HG02678 (cell line): ENCODE data around the gene SFMBT1.

Experiments
- ATAC-seq: cut with Tn5 transposase; IDR thresholded peaks from one replicate; pipeline ENCODE4 v1.9.1; 2021; ENCODE audit warnings: mild to moderate bottlenecking, moderate library complexity; ENCODE audit not compliant: unreplicated experiment

The SFMBT1 gene

DNA sequence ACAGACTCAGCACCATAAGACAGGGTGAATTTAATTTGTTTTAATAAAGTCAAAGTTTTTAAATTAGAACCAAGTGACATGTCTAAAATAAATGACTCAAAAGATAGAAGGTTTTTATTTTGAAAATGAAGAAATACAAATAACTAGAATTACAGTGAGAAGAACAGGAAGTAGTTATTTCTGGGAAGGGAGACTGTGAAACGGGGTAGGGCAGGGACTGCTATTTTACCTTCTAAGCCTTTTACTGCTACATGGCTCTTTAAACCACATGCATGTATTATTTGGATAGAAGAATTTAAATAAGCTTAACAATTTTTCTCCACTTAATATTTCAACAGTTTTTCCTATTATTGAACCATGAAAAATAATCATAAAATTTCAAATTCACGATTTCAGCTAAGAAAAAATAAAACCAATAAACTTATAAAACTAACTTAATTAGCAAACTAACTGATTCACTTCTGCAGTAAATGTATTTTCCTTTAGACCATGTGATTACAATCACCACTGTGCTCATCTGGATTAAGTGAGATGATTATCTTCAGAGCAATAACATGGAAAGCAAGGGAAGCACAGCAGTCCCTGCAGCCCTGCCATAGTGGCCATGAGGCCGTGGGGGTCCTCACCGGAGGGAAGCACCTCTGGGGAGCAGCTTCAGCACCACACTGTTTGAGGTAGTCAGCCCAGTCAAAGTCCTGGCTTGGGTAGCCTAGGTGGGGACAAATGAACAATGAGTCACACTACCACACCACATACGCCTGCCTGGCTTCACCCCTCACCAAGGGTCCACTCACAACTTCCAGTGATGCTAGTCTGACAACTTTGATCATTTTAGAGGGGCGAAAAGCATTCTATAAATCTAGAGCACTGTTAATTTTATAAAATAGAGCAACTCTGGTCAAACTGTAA lies 120.2 kb downstream of the SFMBT1 start:
- no peak for ATAC-seq

DNA sequence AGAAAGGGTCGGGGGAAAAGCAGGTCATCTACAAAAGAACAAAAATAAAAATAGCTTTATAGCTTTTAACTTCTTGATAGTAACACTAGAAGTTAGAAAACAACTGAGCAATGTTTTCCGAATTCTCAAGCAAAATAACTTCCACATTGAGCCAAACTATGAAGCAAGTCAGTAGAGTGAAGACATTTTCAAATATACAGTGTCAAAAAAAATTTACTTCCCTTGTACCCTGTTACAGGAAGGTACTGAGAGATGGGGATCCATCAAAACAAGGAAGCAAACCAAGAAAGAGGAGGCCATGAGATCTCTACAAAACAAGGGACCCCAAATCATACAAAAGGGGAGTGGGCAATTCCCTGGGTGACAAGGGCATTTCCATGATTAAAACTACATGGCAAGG lies 121.9 kb downstream of the SFMBT1 start:
- ATAC-seq = no peak

DNA sequence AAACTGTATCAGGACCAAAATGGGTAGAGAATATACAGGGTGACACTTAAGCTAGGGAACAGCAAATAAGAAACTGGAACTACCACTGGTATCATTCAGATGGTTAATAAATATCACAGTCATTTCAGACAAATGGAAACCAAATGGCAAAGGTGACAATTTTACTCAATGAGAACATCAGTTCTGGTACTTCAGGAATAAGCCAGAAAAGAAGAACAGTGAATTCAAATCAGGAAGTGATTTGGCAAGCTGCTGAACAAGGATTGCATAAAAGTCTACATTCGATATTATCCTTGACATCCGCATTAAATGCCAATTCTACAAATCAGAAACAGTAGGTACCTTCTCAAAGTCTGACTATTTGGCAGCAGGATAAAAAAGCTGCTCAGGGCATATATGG lies 125.0 kb downstream of the SFMBT1 start:
- no peak for ATAC-seq

DNA sequence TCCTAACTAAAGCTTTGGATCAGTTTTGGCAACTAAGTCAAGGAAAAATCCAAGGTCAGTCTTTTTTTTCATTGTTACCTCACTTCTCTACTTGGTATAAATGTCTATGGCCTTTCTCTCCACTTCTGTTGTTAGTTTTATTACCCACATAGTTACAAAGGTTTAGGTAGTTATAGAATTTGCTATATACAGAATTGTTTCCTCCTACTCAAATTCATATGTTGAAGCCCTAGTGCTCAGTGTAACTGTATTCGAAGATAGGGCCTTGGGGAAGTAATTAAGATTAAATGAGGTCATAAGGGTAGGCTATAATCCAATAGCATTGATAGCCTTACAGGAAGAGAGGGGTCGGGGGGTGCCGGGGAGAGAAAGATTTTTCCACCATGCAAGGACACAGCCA lies 128.8 kb downstream of the SFMBT1 start:
- ATAC-seq = no peak

DNA sequence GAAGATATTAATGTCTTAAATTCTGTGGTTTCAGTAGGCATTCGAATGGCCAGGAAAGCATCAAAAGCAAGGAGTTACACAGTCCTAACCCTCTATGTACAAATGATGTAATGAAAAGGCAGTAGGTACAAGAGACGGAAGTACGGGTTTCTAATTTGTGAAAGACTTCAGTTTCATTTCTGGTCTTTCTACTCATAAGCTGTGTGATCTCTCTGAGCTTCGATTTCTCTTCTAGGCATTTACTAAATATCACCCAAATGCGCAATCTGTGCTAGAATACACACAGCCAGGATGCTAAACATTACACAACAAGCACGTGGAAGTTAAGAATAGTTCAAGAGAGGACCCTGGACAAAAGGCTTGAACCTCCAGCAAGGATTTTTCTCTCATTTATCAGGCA lies 130.6 kb downstream of the SFMBT1 start:
- no peak for ATAC-seq

DNA sequence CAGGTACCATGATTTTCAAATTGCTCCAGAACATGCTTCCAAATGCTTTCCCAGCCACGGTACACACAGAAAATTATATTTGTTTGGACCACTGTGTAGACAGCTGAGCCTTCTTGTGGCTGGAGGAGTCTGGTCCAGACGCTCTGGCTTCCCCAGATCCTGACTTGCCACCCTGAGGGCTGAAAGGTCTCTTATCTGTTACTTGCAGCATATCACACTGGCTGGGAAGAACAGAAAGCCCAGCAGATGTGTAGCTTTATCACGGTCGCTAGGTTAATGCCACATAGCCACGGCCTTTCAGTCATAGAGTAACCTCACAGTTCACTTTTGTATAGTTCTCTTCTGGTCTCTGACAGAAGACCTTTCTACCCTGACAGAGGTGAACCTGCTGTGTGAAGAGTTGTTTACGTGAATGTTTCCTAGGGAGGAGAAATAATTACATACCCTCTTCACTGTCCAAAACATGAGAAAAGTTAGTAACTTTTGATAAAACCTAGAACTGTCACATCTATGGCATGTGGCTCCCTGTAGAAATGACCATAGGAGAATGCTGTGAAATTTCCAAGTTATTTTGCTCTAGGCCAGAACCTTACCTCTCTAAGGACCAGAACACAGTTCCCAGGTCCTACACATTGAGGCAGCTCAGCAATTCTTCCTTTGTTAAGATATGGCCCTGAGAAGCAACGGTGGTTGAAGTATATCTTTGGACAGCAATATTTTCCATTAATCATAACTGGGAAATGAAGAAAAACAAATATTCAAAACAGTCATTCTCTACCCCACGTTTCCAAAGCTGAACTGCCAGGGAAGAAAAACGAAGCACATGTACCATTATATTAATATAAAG lies 132.8 kb downstream of the SFMBT1 start:
- ATAC-seq = no peak

DNA sequence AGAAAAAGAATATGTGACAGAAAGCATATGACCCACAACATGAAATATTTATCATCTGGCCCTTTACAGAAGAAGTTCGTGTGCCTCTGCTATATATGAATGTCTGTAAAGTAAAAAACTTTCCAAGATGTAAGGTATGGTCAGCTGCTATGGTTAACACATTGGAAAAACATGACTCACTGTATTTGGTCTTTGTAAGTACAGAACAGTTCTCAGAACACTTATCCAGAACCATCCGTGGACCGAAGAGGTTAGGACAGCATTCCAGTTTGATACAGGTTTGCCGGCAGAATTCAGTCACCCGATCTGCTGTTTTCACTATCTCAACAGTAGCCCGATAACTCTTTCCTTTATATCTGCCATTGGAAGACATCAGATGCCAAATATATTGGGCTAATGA lies 135.1 kb downstream of the SFMBT1 start:
- ATAC-seq = no peak

DNA sequence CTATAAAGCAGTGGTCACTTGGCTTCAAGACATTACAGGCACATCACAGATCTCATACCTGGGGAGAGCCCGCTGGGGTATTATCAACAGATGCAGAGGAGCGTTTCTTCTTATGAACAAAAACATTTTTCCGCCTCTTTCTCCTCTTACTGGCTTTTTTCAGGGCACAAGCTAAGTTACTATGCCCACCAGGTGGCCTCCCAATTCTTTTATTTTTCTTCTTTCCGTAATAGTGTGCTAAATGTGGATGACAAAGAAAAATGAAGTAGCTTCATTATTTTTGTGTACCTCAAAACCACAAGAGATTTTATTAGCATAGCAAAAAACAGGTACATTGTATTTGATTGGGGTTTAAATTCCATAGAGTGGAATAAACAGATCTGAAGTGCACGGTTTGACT lies 138.4 kb downstream of the SFMBT1 start:
- no peak for ATAC-seq

DNA sequence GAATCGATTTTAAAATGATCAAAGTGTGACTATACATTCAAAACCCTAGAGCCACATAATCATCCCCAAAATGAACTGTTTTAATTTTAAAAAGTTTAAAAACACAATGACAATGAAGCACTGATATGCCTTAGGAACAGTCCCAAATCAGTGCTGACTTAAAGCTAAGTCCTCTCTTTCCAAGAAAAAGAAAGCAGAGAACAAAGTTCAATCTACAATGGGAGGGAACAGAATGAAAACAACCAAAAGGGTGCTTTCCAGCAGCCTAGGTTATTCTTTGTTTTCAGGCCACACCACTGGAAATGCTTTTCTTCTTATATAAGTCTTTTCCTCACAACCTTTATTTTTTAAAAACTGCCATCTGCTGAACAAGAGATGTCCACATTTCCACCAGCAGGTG lies 141.3 kb downstream of the SFMBT1 start:
- no peak for ATAC-seq

DNA sequence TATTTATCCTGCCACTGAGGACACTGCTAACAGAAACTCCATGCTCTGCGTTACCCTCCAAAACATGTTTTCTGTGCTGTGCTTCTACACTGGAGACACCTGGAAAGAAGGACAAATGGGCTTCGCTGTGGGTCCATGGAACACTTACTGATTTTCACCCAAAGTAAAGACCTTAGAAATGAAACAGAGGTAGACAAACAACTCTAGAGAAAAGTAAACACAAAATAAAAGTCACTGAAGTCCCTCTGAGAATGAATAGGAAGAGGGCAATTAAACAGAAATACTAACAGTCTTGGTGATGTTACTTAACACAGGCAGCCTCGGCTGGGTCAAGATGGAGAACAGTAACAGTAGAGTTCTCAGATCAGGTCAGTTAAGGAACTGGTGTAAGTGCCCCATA lies 141.9 kb downstream of the SFMBT1 start:
- no peak for ATAC-seq

DNA sequence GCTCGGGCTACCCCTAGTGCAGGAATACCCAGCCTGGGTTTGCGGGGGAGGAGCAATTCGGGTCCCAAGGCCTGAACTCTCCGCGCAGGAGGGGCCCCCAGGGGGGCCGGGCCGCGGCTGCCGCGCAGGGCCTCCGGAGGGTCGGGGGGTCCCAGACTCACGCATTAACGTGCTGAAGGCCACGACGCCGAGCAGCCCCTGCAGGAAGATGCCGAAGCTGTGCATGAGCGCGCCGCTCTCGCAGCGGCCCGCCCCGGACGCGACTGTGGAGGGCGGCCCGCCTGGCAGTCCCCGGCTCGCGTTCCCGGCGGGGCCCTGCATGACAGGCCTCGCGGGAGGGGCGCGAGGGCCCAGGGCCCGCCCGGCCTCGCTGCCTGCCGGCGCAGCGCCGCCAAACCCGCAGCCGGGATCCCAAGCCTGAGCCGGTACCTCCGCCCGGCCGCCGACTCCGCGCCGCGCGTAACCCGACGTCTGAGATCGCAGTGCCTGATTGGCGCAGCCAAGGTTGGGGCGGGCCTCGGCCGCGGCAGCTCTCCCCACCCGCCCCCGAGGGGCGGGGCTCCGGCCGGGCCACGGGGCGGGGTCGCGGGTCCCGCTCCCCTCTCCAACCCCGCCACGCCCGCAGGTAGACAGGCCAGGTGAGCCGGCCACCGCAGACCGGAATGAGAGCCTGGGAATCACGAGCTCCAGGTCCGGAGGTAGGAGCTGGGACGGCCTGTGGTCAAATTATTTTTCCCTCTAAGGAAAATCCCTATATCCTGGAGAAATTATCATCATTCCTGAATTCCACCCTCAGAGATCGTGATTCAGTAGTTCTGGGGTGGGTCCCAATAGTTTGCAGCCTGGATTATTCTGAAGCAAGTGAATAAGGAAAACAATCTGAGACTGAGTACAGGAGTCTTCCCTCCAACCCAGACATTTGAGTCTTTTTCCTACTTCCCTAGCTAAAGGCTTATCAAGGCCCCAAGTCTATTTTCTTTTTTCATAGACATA lies 148.4 kb downstream of the SFMBT1 start, which contains the start of gene STIMATE:
Gene STIMATE (minus strand): TSS at position 419 of the 993 bp plus-strand sequence. CDS start 98 bp downstream, at position 321.
- ATAC-seq = peak; percentile 94

DNA sequence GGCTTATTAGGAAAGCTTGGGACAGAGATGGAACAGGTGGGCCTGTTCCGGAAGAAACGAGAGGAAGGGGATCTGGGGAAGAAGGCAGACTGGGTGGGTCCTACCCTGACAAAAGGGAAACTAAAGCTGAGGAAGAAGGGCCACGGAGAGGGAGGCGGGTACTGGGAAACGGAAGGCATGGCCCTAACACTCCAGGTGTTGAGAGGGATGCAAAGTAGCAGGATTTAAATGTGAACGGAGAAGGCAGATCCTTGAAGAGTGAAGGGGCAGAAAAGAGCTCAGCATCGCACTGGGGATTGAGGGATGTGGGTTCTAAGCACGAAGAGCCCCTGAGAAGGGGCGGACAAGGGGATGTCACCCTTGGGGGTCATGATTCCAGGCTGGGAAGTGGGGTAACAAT lies 149.3 kb downstream of the SFMBT1 start:
- ATAC-seq = no peak

DNA sequence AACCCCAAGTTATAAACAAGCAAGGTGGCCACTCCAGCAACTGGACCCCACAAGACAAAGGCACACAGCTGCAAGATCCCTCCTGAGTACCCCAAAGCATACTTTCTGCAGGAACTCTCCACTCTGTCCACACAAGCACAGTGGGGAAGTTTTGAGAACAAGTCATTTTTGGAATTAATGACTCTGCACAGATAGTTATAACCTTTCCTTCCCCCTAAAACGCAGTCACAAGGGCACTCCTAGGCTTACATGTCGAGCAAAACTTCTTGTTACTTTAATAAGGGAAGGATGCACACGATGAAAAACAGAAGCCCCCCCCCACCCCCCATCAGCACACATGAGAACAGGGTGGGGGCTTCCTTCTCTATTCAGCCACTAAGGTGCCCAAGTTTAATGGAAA lies 149.7 kb downstream of the SFMBT1 start:
- ATAC-seq = no peak

DNA sequence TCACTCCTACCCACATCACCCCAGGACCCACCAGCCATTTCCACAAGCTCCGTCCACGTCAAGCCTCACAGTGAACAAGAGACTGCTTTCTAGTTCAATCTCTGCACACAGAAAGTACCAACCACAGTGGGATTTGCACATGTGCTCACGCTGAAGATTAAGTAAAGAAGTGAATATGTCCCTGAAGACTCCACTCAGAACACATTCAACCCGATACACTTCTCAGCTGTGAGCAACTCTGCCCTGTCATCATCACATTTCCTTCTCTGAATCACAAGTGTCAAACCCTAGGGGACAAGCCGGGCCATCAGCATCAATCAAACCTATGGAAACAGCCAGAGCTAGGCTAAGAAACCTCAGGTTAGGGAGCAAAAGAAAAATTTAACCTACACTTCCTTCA lies 150.5 kb downstream of the SFMBT1 start:
- ATAC-seq = no peak

DNA sequence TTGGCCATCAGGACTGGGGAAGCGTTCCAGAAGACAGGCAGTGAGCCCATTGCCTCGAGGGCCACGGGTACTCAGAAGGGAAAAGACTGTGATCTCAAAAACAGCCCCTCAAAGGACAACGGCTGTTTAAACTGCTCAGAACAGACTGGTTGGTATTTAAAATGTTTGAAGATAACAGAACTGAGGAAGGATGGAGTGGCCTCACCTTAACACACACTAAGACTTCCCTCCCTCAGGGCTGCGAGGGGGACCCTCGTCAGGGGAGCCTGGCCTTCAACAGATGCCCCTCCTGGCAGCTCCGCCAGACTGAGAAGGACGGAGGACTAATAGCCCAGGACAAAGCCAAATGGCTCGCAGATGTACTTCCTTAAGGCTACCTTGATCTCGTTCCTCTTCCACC lies 151.1 kb downstream of the SFMBT1 start:
- ATAC-seq = no peak

DNA sequence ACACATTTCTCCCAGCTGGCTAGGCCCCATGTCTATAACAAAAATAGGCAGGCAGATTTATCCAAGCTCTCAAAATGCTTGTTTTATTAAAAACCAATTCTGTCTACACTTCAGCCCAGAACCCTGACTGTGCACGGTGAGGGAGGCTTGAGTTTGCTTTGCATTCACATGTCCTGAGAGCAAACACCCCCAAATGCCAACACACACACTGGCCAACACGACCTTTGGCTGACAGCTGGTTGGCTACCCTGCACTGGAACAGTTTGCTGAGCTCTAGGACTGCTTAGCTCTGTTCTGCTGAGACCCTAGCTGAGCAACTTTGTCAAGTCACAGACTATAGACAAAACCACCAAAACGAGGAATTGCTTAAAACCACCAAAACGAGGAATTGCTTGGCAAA lies 152.2 kb downstream of the SFMBT1 start:
- no peak for ATAC-seq

DNA sequence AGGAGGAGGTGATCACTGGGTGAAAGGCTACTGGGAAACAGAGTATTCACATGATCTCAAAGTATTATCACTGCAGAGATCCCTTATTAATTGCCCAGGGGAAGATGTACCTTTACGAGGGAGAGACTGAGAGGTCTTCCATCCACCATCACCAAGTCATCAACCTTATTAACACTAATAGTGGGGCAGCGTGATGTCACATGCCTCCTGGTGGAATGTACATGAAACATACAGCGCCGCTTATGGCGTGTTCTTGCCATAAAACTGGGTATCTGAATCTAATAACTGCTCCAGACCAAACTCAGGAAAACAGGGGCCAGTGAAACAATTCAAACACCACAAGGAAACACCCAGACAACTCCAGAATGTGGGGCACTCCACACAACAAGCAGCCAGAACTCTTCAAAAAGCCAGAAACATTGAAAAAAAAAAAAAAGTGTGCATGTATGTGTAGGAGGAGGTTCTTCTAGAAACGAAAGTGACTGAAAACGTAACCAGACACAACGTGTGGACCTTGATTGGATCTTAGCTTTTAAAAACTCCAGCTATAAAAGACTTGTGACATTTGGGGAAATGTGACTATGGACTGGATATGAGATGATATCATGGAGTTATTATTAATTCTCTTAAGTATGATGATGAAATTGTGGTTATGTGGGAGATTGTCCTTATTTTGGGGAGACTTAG lies 153.1 kb downstream of the SFMBT1 start:
- no peak for ATAC-seq

DNA sequence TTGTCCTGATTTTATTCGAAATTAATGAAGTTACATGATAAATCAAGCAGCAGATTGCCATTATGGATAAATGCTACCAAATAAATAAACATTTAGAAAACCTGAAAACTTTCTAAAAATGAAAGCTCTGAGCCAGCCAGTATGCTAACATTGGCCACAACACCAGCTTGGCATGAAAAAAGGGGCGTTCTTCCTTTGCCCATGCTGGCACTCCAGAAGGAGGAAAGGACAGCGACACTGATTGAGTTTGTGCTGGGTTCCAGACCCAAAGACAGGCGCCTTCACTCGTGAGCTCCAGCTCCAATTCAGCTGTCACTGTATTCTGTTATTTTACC lies 153.6 kb downstream of the SFMBT1 start:
- no peak for ATAC-seq

DNA sequence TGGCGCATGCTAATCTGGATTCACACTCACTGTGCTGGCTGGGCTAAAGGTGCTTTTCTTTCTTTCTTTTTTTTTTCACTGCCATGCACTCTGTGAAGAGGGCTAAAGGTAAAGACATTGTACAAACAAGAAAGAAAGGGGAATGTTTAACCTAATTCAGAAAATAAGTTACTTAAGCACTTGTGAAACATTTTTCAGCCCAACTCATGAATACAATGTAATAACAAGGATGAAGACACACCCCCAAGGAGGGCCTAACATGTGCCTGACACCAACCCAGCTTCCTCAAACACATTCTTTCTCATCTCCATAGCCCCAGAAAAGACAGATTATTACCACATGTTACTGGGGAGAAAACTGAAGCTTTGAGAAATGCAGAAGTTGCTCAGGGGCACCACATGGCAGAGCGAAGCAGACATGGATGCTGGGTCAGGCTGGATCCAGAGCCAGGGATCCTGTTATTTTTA lies 154.2 kb downstream of the SFMBT1 start:
- no peak for ATAC-seq

DNA sequence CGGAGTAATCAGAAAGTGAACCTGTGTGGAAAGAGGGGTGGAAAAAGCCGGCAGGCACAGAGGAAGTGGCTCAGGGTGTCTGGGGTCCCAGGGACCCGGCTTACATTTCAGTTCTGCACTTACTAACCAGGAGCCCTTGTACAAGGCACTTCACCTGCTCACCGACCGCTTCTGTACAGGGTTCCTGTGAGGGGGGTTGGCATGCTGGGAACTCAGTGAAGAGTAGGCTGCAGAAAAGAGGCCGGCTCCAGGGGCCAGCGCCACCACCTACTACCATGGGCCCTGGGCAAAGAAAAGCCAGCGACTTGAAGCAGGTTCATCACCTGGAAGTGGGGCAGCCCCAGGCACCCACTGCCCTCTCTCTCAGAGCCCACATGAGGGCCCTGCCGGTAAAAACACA lies 154.7 kb downstream of the SFMBT1 start:
- ATAC-seq = no peak
